ENCODE results near the gene LPP. TPM values are rescaled to one million over a fixed set of nuclear protein-coding genes. Genes with fewer than 3 reads are reported as not detected.

LPP gene
- polyA plus RNA-seq, 2 donors: 10.5 to 12.9 TPM

DNA sequence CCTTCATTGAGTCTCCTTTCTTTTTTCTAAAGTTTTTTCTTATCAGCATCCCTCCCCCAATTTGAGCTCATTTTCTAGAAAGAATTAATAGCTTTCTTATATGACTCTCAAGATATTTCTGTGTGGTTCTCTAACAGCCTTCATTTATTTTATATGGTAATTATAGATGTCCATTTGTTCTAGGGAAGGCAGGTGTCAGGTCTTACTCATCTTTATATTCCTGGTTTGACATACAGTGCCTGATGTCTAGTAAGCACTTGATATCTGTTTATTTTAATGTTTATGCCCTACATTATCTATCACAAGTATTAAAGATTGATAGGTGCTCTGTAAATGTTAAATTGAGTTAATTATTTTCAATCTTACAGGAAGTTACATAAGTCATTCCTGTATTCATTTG, 591.1 kb downstream of the LPP start:
- Histone ChIP-seq H3K36me3 (ENCODE audit: control insufficient read depth in 2 of 2, insufficient read depth in 2 of 2, low read length in 1 of 2) (no peaks in the 10 kb centered on the region), H3K4me3 (ENCODE audit: low read depth in 1 of 2, low read length in 2 of 2) (no peak overlapping the region), H3K4me1 (ENCODE audit: control insufficient read depth in 2 of 2, insufficient read depth in 2 of 2, low read length in 1 of 2) (no peaks in the 10 kb centered on the region), H3K9me3 (ENCODE audit: control insufficient read depth in 2 of 2, insufficient read depth in 1 of 2, low read depth in 1 of 2, low read length in 1 of 2) (no peaks in the 10 kb centered on the region), H3K27me3 (ENCODE audit: control insufficient read depth in 1 of 2, insufficient read depth in 2 of 2, low read length in 2 of 2) (no peaks in the 10 kb centered on the region), H3K27ac (ENCODE audit: low read depth in 2 of 2, low read length in 1 of 2) (no peak overlapping the region)

GRCh38 chr3:188746291-188746783, 592.4 kb downstream of the LPP start:
- no peaks in the 10 kb centered on the region for H3K9me3 ChIP-seq (ENCODE audit: control insufficient read depth in 2 of 2, insufficient read depth in 1 of 2, low read depth in 1 of 2, low read length in 1 of 2)
- 75 to 85% methylated on average over 3 of the region's 3 CpGs for WGBS, 2 donors

DNA sequence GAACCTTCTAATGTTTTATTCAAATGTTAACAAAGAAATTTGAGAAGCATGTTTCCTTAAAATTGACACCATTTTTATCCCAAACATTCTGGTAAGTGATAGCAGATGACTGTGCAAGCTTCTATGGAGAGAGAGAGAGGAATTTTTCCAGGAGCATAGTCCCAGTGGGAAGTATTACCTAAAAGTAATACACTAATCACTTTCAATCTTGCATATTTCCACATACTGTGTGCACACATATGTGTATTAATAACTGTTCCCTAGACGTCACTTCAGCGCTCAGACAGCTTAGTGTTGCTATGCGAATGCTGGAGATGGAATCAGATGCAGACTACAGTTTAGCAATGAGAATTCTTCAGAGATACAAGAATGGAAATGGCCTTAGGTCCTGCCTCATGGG, 593.5 kb downstream of the LPP start:
- Histone ChIP-seq H3K4me1 (ENCODE audit: control insufficient read depth in 2 of 2, insufficient read depth in 2 of 2, low read length in 1 of 2) (no peaks in the 10 kb centered on the region), H3K27ac (ENCODE audit: low read depth in 2 of 2, low read length in 1 of 2) (no peak overlapping the region), H3K36me3 (ENCODE audit: control insufficient read depth in 2 of 2, insufficient read depth in 2 of 2, low read length in 1 of 2) (no peaks in the 10 kb centered on the region), H3K4me3 (ENCODE audit: low read depth in 1 of 2, low read length in 2 of 2) (no peak overlapping the region), H3K9me3 (ENCODE audit: control insufficient read depth in 2 of 2, insufficient read depth in 1 of 2, low read depth in 1 of 2, low read length in 1 of 2) (no peaks in the 10 kb centered on the region), H3K27me3 (ENCODE audit: control insufficient read depth in 1 of 2, insufficient read depth in 2 of 2, low read length in 2 of 2) (no peaks in the 10 kb centered on the region)
- 70 to 90% methylated on average over 3 of the region's 3 CpGs for WGBS, 2 donors

More at GRCh38 chr3:188746291-188746783, 592.4 kb downstream of the LPP start:
- H3K36me3 ChIP-seq (ENCODE audit: control insufficient read depth in 2 of 2, insufficient read depth in 2 of 2, low read length in 1 of 2): no peaks in the 10 kb centered on the region
- H3K4me3 ChIP-seq (ENCODE audit: low read depth in 1 of 2, low read length in 2 of 2): no peak overlapping the region
- H3K4me1 ChIP-seq (ENCODE audit: control insufficient read depth in 2 of 2, insufficient read depth in 2 of 2, low read length in 1 of 2): no peaks in the 10 kb centered on the region
- no peaks in the 10 kb centered on the region for H3K27me3 ChIP-seq (ENCODE audit: control insufficient read depth in 1 of 2, insufficient read depth in 2 of 2, low read length in 2 of 2)
- H3K27ac ChIP-seq (ENCODE audit: low read depth in 2 of 2, low read length in 1 of 2): no peak overlapping the region

GRCh38 chr3:188749010-188749617, 595.2 kb downstream of the LPP start:
- Histone ChIP-seq H3K4me1 (ENCODE audit: control insufficient read depth in 2 of 2, insufficient read depth in 2 of 2, low read length in 1 of 2) (no peaks in the 10 kb centered on the region), H3K9me3 (ENCODE audit: control insufficient read depth in 2 of 2, insufficient read depth in 1 of 2, low read depth in 1 of 2, low read length in 1 of 2) (no peaks in the 10 kb centered on the region), H3K4me3 (ENCODE audit: low read depth in 1 of 2, low read length in 2 of 2) (no peak overlapping the region), H3K27ac (ENCODE audit: low read depth in 2 of 2, low read length in 1 of 2) (no peak overlapping the region), H3K27me3 (ENCODE audit: control insufficient read depth in 1 of 2, insufficient read depth in 2 of 2, low read length in 2 of 2) (no peaks in the 10 kb centered on the region), H3K36me3 (ENCODE audit: control insufficient read depth in 2 of 2, insufficient read depth in 2 of 2, low read length in 1 of 2) (no peaks in the 10 kb centered on the region)
- 79 to 81% methylated on average over 5 of the region's 5 CpGs for WGBS, 2 donors

DNA sequence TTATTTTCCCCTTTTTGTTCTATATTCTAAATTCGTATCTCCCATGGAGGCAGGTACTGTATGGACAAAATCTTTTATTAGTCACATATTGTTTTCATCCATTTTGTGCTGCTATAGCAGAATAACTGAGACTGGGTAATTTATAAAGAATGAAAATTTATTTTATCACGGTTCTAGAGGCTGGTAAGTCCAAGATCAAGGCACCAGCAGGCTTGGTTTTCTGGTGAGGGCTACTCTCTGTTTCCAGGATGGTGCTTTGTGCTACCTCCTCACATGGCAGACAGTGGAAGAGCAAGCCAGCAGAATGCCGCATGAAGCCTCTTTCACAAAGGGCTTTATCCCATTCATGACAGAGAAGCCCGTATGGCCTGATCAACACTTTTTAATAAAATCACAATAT, 595.9 kb downstream of the LPP start:
- Histone ChIP-seq H3K9me3 (ENCODE audit: control insufficient read depth in 2 of 2, insufficient read depth in 1 of 2, low read depth in 1 of 2, low read length in 1 of 2) (no peaks in the 10 kb centered on the region), H3K27ac (ENCODE audit: low read depth in 2 of 2, low read length in 1 of 2) (no peak overlapping the region), H3K4me1 (ENCODE audit: control insufficient read depth in 2 of 2, insufficient read depth in 2 of 2, low read length in 1 of 2) (no peaks in the 10 kb centered on the region), H3K4me3 (ENCODE audit: low read depth in 1 of 2, low read length in 2 of 2) (no peak overlapping the region), H3K36me3 (ENCODE audit: control insufficient read depth in 2 of 2, insufficient read depth in 2 of 2, low read length in 1 of 2) (no peaks in the 10 kb centered on the region), H3K27me3 (ENCODE audit: control insufficient read depth in 1 of 2, insufficient read depth in 2 of 2, low read length in 2 of 2) (no peaks in the 10 kb centered on the region)
- WGBS, 2 donors: 84 to 96% methylated on average over 4 of the region's 4 CpGs

DNA sequence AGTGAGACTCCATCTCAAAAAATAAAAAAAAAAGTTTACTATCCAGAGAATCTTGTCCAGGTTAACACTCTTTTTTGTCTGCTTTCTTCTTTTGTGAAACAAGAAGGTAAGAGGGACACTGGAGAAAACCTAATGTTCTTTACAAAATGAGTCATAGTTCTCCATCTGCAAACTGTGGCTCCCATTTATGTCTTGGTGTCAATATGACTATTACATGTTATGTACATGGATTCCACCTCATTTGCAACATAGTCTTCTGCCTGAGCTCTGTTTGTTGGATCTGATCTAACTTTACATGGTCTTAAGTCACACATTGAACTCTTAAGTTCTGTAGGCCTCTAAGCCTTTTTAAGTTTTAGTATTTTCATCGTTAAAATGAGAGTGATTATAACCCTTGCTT, 596.7 kb downstream of the LPP start:
- Histone ChIP-seq H3K27ac (ENCODE audit: low read depth in 2 of 2, low read length in 1 of 2) (no peak overlapping the region), H3K36me3 (ENCODE audit: control insufficient read depth in 2 of 2, insufficient read depth in 2 of 2, low read length in 1 of 2) (no peaks in the 10 kb centered on the region), H3K4me1 (ENCODE audit: control insufficient read depth in 2 of 2, insufficient read depth in 2 of 2, low read length in 1 of 2) (no peaks in the 10 kb centered on the region), H3K27me3 (ENCODE audit: control insufficient read depth in 1 of 2, insufficient read depth in 2 of 2, low read length in 2 of 2) (no peaks in the 10 kb centered on the region), H3K9me3 (ENCODE audit: control insufficient read depth in 2 of 2, insufficient read depth in 1 of 2, low read depth in 1 of 2, low read length in 1 of 2) (no peaks in the 10 kb centered on the region), H3K4me3 (ENCODE audit: low read depth in 1 of 2, low read length in 2 of 2) (no peak overlapping the region)
- 87 to 98% methylated on average over 1 of the region's 1 CpG for WGBS, 2 donors

DNA sequence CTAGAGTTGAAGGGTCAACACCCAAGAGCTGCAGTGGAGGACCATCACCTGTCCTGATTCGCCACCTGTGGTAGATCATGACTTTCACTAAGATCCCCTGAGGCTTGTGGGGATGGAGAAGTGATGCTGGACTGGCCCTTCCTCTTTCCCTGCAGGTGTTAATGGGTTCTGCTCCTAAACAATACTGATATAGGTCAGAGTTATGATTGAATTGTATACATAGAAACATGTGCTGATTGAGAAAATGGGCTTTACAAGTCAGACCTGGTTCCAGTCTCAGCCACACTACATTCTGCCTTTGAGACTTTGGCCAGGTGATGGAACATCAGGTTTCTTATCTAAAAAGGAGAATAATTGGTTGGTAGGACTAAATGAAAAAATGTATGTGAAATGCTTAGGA, 598.9 kb downstream of the LPP start:
- H3K4me3 ChIP-seq (ENCODE audit: low read depth in 1 of 2, low read length in 2 of 2): no peak overlapping the region
- no peaks in the 10 kb centered on the region for H3K9me3 ChIP-seq (ENCODE audit: control insufficient read depth in 2 of 2, insufficient read depth in 1 of 2, low read depth in 1 of 2, low read length in 1 of 2)
- H3K36me3 ChIP-seq (ENCODE audit: control insufficient read depth in 2 of 2, insufficient read depth in 2 of 2, low read length in 1 of 2): peaks cover 0 to 2% of the 10 kb centered on the region in 2 donors
- no peak overlapping the region for H3K27ac ChIP-seq (ENCODE audit: low read depth in 2 of 2, low read length in 1 of 2)
- no peaks in the 10 kb centered on the region for H3K4me1 ChIP-seq (ENCODE audit: control insufficient read depth in 2 of 2, insufficient read depth in 2 of 2, low read length in 1 of 2)
- no peaks in the 10 kb centered on the region for H3K27me3 ChIP-seq (ENCODE audit: control insufficient read depth in 1 of 2, insufficient read depth in 2 of 2, low read length in 2 of 2)
- 95% methylated on average over 1 of the region's 1 CpG for WGBS, 2 donors

- H3K27me3 ChIP-seq (ENCODE audit: control insufficient read depth in 1 of 2, insufficient read depth in 2 of 2, low read length in 2 of 2): no peaks in the 10 kb centered on the region
- H3K4me3 ChIP-seq (ENCODE audit: low read depth in 1 of 2, low read length in 2 of 2): no peak overlapping the region
- H3K9me3 ChIP-seq (ENCODE audit: control insufficient read depth in 2 of 2, insufficient read depth in 1 of 2, low read depth in 1 of 2, low read length in 1 of 2): no peaks in the 10 kb centered on the region
- no peak overlapping the region for H3K27ac ChIP-seq (ENCODE audit: low read depth in 2 of 2, low read length in 1 of 2)
- peaks cover 0 to 2% of the 10 kb centered on the region in 2 donors for H3K36me3 ChIP-seq (ENCODE audit: control insufficient read depth in 2 of 2, insufficient read depth in 2 of 2, low read length in 1 of 2)
- WGBS, 2 donors: 90% methylated on average over 5 of the region's 5 CpGs
- H3K4me1 ChIP-seq (ENCODE audit: control insufficient read depth in 2 of 2, insufficient read depth in 2 of 2, low read length in 1 of 2): no peaks in the 10 kb centered on the region
These were observed 600.3 kb downstream of the LPP start for GRCh38 chr3:188754267-188754666.

DNA sequence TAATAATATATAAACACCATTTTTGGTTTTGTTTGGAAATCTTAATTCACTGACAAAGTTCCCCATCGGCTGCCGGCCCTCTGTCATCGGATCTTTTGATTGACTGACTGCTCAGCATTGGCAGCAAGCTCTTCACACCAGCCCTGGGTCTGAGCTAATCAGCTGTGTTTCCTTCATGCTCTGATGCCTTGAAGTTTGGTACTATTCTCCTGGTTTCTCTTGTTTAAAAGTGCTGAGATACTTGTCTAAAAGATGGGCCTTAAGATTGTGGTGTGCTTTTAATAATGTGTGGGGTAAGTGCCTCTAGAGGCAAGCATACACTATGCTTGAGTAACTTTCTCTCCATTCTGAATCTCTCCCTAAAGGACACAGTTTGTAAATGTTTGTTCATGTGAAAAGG, 602.3 kb downstream of the LPP start:
- no peak overlapping the region for H3K27ac ChIP-seq (ENCODE audit: low read depth in 2 of 2, low read length in 1 of 2)
- H3K27me3 ChIP-seq (ENCODE audit: control insufficient read depth in 1 of 2, insufficient read depth in 2 of 2, low read length in 2 of 2): no peaks in the 10 kb centered on the region
- peaks cover 0 to 2% of the 10 kb centered on the region in 2 donors for H3K36me3 ChIP-seq (ENCODE audit: control insufficient read depth in 2 of 2, insufficient read depth in 2 of 2, low read length in 1 of 2)
- WGBS, 2 donors: 94 to 95% methylated on average over 3 of the region's 3 CpGs
- peaks cover 0 to 3% of the 10 kb centered on the region in 2 donors for H3K4me1 ChIP-seq (ENCODE audit: control insufficient read depth in 2 of 2, insufficient read depth in 2 of 2, low read length in 1 of 2)
- no peaks in the 10 kb centered on the region for H3K9me3 ChIP-seq (ENCODE audit: control insufficient read depth in 2 of 2, insufficient read depth in 1 of 2, low read depth in 1 of 2, low read length in 1 of 2)
- H3K4me3 ChIP-seq (ENCODE audit: low read depth in 1 of 2, low read length in 2 of 2): no peak overlapping the region

- Histone ChIP-seq H3K27ac (ENCODE audit: low read depth in 2 of 2, low read length in 1 of 2) (no peak overlapping the region), H3K27me3 (ENCODE audit: control insufficient read depth in 1 of 2, insufficient read depth in 2 of 2, low read length in 2 of 2) (no peaks in the 10 kb centered on the region), H3K4me1 (ENCODE audit: control insufficient read depth in 2 of 2, insufficient read depth in 2 of 2, low read length in 1 of 2) (peaks cover 0 to 3% of the 10 kb centered on the region in 2 donors), H3K4me3 (ENCODE audit: low read depth in 1 of 2, low read length in 2 of 2) (no peak overlapping the region), H3K9me3 (ENCODE audit: control insufficient read depth in 2 of 2, insufficient read depth in 1 of 2, low read depth in 1 of 2, low read length in 1 of 2) (no peaks in the 10 kb centered on the region), H3K36me3 (ENCODE audit: control insufficient read depth in 2 of 2, insufficient read depth in 2 of 2, low read length in 1 of 2) (peaks cover 0 to 2% of the 10 kb centered on the region in 2 donors)
- 93 to 95% methylated on average over 5 of the region's 5 CpGs for WGBS, 2 donors
These were observed 605.5 kb downstream of the LPP start for GRCh38 chr3:188759336-188760005.
